ENCODE data around the gene ZXDB.

- TF ChIP-seq POLR2A (IDR thresholded peaks at IDR 0.05) (no peak), CTCF (IDR thresholded peaks at IDR 0.05) (no peak), EP300 (IDR thresholded peaks at IDR 0.05) (no peak)
Measured at GRCh38 chrX:57595381-57595811, 3.6 kb downstream of the ZXDB start.

Data from ovary (tissue), 3 donors.